COLO668 (cell line): ENCODE data around the gene ACTR2.
"Not testable (repeated sequence)": the region's sequence is repeated elsewhere in the genome, so short reads cannot be mapped to it uniquely, and the experiment has no call there.

ENCODE experiments used
- DNase-seq: peaks from one replicate; lab custom pipeline; 2025; ENCODE audit not compliant: unreplicated experiment; lab: John Stamatoyannopoulos, UW

Gene ACTR2

GRCh38 chr2:65311049-65311448, 83.4 kb downstream of the ACTR2 start:
- DNase-seq: no peak

- DNase-seq: no peak
Measured at GRCh38 chr2:65311596-65311995, 84.0 kb downstream of the ACTR2 start.

- DNase-seq: no peak
Measured at GRCh38 chr2:65313126-65313953, 85.7 kb downstream of the ACTR2 start.

- DNase-seq: no peak
Measured at GRCh38 chr2:65313954-65314256, 86.3 kb downstream of the ACTR2 start.

- DNase-seq: no peak
Measured at GRCh38 chr2:65314801-65315441, 87.3 kb downstream of the ACTR2 start.

- no peak for DNase-seq
Measured at GRCh38 chr2:65316072-65316471, 88.4 kb downstream of the ACTR2 start.

GRCh38 chr2:65317351-65317750, 89.7 kb downstream of the ACTR2 start:
- DNase-seq: not testable (repeated sequence)

GRCh38 chr2:65317841-65318240, 90.2 kb downstream of the ACTR2 start:
- DNase-seq: no peak

- DNase-seq: no peak
Measured at GRCh38 chr2:65319072-65319673, 91.5 kb downstream of the ACTR2 start.

GRCh38 chr2:65319674-65320041, 92.0 kb downstream of the ACTR2 start:
- no peak for DNase-seq

GRCh38 chr2:65320042-65320725, 92.6 kb downstream of the ACTR2 start:
- DNase-seq: no peak
